Activated naive CD4-positive, alpha-beta T cell treated with anti-CD3 and anti-CD28 coated beads, Interleukin-2, amount 10 ng/mL, durations not matched to agents 5 hours and 36 hours (primary cell): ENCODE measurements around the gene ALDH1A1. TPM values are rescaled to one million over a fixed set of nuclear protein-coding genes. Genes with fewer than 3 reads are reported as not detected.

Experiments
- total RNA-seq, 2 experiments: library from RNA; stranded (reverse); gene quantifications; one replicate each; pipeline ENCODE4 v1.2.3, GENCODE V29; 2021

ALDH1A1 gene
- total RNA-seq: not detected

GRCh38 chr9:72952914-72953313, at the start of gene ALDH1A1:
Gene ALDH1A1, minus strand, starts transcription at chr9:72953053. Its CDS starts 53 bp downstream, at chr9:72953000.

Other genes starting within 250 kb of the ALDH1A1 start
- 10 to 100 TPM; 57.0 to 59.9 TPM for gene ANXA1, start 198.8 kb upstream of the ALDH1A1 start, total RNA-seq